HepG2 (cell line): ENCODE results near the gene MOB4. TPM values are rescaled to one million over a fixed set of nuclear protein-coding genes. Genes with fewer than 3 reads are reported as not detected.

Source experiments
- ATAD3A ChIP-seq: sonication (generic); formaldehyde crosslinking; IDR thresholded peaks from 2 replicates; pipeline ENCODE4 v1.4.0; 2020; ENCODE audit warnings: missing genetic modification reagents
- CENPX ChIP-seq: sonication (generic); formaldehyde crosslinking; IDR thresholded peaks from 2 replicates; pipeline ENCODE4 v1.9.0; 2021; ENCODE audit warnings: mild to moderate bottlenecking, missing genetic modification reagents, moderate library complexity
- HOXA7 ChIP-seq: sonication (generic); formaldehyde crosslinking; IDR thresholded peaks from 2 replicates; pipeline ENCODE4 v1.8.1; 2022; ENCODE audit warnings: mild to moderate bottlenecking, missing genetic modification reagents, moderate library complexity
- JUN ChIP-seq: sonication (generic); formaldehyde crosslinking; IDR thresholded peaks from 2 replicates; pipeline ENCODE4 v1.4.0; 2020; ENCODE audit warnings: mild to moderate bottlenecking, missing genetic modification reagents
- KDM2A ChIP-seq: sonication (generic); formaldehyde crosslinking; IDR thresholded peaks from 2 replicates; pipeline ENCODE4 v1.4.0; 2020; ENCODE audit warnings: low read depth, missing genetic modification reagents, borderline replicate concordance
- NFE2L1 ChIP-seq: sonication (generic); formaldehyde crosslinking; IDR thresholded peaks from 2 replicates; pipeline ENCODE4 v1.4.0; 2020; ENCODE audit warnings: missing genetic modification reagents, mild to moderate bottlenecking, borderline replicate concordance
- NFKB2 ChIP-seq: sonication (generic); formaldehyde crosslinking; IDR thresholded peaks from 2 replicates; pipeline ENCODE4 v1.4.0; 2020; ENCODE audit warnings: missing genetic modification reagents, borderline replicate concordance
- NR2C2 ChIP-seq: sonication (generic); formaldehyde crosslinking; IDR thresholded peaks from 2 replicates; pipeline ENCODE4 v1.4.0; 2020; ENCODE audit warnings: missing genetic modification reagents, mild to moderate bottlenecking, moderate library complexity, borderline replicate concordance
- PCBP2 ChIP-seq: fragments of 200-400 bp; formaldehyde crosslinking; optimal IDR thresholded peaks from 2 replicates; pipeline ENCODE3; 2018; ENCODE audit warnings: low read length, low read depth; ENCODE audit not compliant: poor library complexity, severe bottlenecking
- SNRNP70 ChIP-seq: fragments of 200-400 bp; formaldehyde crosslinking; IDR thresholded peaks from 2 replicates; pipeline ENCODE4 v1.6.1; 2017; ENCODE audit warnings: mild to moderate bottlenecking, low read depth, low read length, moderate library complexity
- SUZ12 ChIP-seq: fragments of 150-350 bp; IDR thresholded peaks from 2 replicates; pipeline ENCODE4 v1.6.1; 2014; ENCODE audit warnings: low read depth, low read length
- TAF1 ChIP-seq: sonication (generic); formaldehyde crosslinking; IDR thresholded peaks from 2 replicates; pipeline ENCODE4 v1.4.0; 2020; ENCODE audit warnings: missing genetic modification reagents
- ZBTB8A ChIP-seq: sonication (generic); formaldehyde crosslinking; IDR thresholded peaks from 2 replicates; pipeline ENCODE4 v1.4.0; 2020; ENCODE audit warnings: mild to moderate bottlenecking, low read depth, missing genetic modification reagents, borderline replicate concordance
- ZFP36L1 ChIP-seq: sonication (generic); formaldehyde crosslinking; IDR thresholded peaks from 2 replicates; pipeline ENCODE4 v1.8.0; 2022; ENCODE audit warnings: mild to moderate bottlenecking, missing genetic modification reagents, moderate library complexity
- ZNF24 ChIP-seq: fragments of 450-650 bp; IDR thresholded peaks from 2 replicates; pipeline ENCODE4 v1.6.1; 2017; ENCODE audit warnings: antibody characterized with exemption, mild to moderate bottlenecking
- ZNF263 ChIP-seq: sonication (generic); formaldehyde crosslinking; IDR thresholded peaks from 2 replicates; pipeline ENCODE4 v1.4.0; 2020; ENCODE audit warnings: missing genetic modification reagents
- ZNF333 ChIP-seq: sonication (generic); formaldehyde crosslinking; IDR thresholded peaks from 2 replicates; pipeline ENCODE4 v1.4.0; 2020; ENCODE audit warnings: mild to moderate bottlenecking, missing genetic modification reagents, borderline replicate concordance
- ZNF446 ChIP-seq: sonication (generic); formaldehyde crosslinking; IDR thresholded peaks from 2 replicates; pipeline ENCODE4 v1.5.0; 2020; ENCODE audit warnings: mild to moderate bottlenecking, missing genetic modification reagents
- ZNF75D ChIP-seq: sonication (generic); formaldehyde crosslinking; IDR thresholded peaks from 2 replicates; pipeline ENCODE4 v1.8.1; 2023; ENCODE audit warnings: missing genetic modification reagents, mild to moderate bottlenecking, borderline replicate concordance
- ZNF790 ChIP-seq: sonication (generic); formaldehyde crosslinking; IDR thresholded peaks from 2 replicates; pipeline ENCODE4 v1.8.0; 2022; ENCODE audit warnings: missing genetic modification reagents, mild to moderate bottlenecking, borderline replicate concordance
- ZNF850 ChIP-seq: sonication (generic); formaldehyde crosslinking; conservative IDR thresholded peaks from 2 replicates; pipeline ENCODE4 v1.9.0; 2021; ENCODE audit warnings: mild to moderate bottlenecking, missing genetic modification reagents
- polyA plus RNA-seq, 8 experiments: library from polyadenylated mRNA; depleted of rRNA in 3 of 8; stranded (reverse) in 7 of 8; unstranded in 1 of 8; fragments of >200 nt; fragmentation: Illumina TruSeq in 4 of 8; extraction: Trizol in 4 of 8; gene quantifications; 2 replicates each; pipeline versions ENCODE4 v1.2.1 to v1.2.3, GENCODE V29; 2011 to 2016; ENCODE audit warnings: low read depth in 4 of 8, missing spikeins in 1 of 8, mixed read lengths in 1 of 8; ENCODE audit not compliant: insufficient read depth in 1 of 8
- total RNA-seq, 5 experiments: library from RNA; depleted of rRNA; stranded (reverse); fragments of >200 nt; fragmentation: Illumina TruSeq; extraction: Trizol; gene quantifications; 2 replicates each; pipeline ENCODE4 v1.2.3, GENCODE V29; 2016; ENCODE audit warnings: low read depth in 1 of 5
- TF ChIP-seq, protein P1 (sequence below): IDR thresholded peaks from 2 replicates; pipeline ENCODE4 v1.6.1; 2012; ENCODE audit warnings: low read depth, low read length, improper control_type of control experiment
- TF ChIP-seq, protein P2 (sequence below): sonication (generic); formaldehyde crosslinking; IDR thresholded peaks from 2 replicates; pipeline ENCODE4 v1.4.0; 2020; ENCODE audit warnings: low read depth, mild to moderate bottlenecking, missing genetic modification reagents
- TF ChIP-seq, protein P3 (sequence below): sonication (generic); formaldehyde crosslinking; conservative IDR thresholded peaks from 2 replicates; pipeline ENCODE4 v1.4.0; 2020; ENCODE audit warnings: missing genetic modification reagents
- TF ChIP-seq, protein P4 (sequence below): sonication (generic); formaldehyde crosslinking; IDR thresholded peaks from 2 replicates; pipeline ENCODE4 v1.4.0; 2020; ENCODE audit warnings: missing genetic modification reagents

The MOB4 gene
- total and polyA plus RNA-seq, 2 of the 13 experiments (the other 11 are each of a cell fraction or from before 2014, with no cell fraction given) = 35.7 to 38.6 TPM

DNA sequence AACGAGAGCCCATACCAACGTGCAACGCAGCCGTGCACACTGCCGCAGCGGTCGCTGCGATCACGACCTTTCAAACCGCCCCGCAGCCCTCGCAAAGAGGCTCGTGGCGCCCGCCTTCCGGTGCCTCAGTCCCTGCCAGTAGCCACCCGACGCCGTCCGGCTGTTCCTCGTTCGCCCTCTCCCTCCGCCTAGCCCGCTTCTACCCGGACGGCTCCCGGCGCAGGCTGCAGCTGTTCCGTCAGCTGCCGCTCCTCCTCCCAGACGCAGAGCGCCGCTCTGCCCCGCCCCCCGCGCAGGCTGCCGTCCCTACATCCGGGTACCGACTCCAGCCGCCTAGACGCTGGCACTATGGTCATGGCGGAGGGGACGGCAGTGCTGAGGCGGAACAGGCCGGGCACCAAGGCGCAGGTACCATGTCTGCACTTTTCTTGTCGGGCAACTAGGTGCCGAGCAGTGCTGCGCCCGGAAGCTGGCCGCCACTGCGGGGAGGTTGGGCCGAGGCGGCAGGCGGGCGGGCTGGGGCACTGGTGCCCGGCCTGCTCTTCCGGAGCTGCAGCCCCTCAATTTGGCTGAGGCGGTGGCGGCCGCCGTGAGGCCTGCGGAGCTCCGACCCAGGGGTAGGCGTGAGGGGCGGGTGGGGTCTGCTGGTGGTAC is at the start of gene MOB4 (continued):
- TF ChIP-seq CENPX (no peak), NR2C2 (CRISPR knock-in tag) (peak; percentile 79), NFE2L1 (CRISPR knock-in tag) (peak; percentile 91; the same call in 1 of the 2 replicates), ZNF333 (CRISPR knock-in tag) (no peak), ZBTB8A (CRISPR knock-in tag) (peak; percentile 88; the same call in 1 of the 2 replicates), ZNF75D (CRISPR knock-in tag) (peak; percentile 58; the same call in 1 of the 2 replicates), HOXA7 (CRISPR knock-in tag) (peak; percentile 93), SUZ12 (no peak), SNRNP70 (no peak), JUN (CRISPR knock-in tag) (no peak), ZNF24 (peak; percentile 43), ZNF263 (CRISPR knock-in tag) (peak; percentile 59), PCBP2 (no peak), NFKB2 (peak; percentile 97), ZNF790 (CRISPR knock-in tag) (peak; percentile 84; the same call in 1 of the 2 replicates), ZNF850 (peak; percentile 31; the same call in 1 of the 2 replicates), ZFP36L1 (CRISPR knock-in tag) (peak; percentile 97), KDM2A (CRISPR knock-in tag) (peak; percentile 100), ATAD3A (CRISPR knock-in tag) (no peak), TAF1 (peak; percentile 100), ZNF446 (CRISPR knock-in tag) (peak; percentile 90)
- TF ChIP-seq, protein P1, sequence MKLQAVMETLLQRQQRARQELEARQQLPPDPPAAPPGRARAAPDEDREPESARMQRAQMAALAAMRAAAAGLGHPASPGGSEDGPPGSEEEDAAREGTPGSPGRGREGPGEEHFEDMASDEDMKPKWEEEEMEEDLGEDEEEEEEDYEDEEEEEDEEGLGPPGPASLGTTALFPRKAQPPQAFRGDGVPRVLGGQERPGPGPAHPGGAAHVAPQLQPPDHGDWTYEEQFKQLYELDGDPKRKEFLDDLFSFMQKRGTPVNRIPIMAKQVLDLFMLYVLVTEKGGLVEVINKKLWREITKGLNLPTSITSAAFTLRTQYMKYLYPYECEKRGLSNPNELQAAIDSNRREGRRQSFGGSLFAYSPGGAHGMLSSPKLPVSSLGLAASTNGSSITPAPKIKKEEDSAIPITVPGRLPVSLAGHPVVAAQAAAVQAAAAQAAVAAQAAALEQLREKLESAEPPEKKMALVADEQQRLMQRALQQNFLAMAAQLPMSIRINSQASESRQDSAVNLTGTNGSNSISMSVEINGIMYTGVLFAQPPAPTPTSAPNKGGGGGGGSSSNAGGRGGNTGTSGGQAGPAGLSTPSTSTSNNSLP = peak; percentile 57
- TF ChIP-seq, protein P2, sequence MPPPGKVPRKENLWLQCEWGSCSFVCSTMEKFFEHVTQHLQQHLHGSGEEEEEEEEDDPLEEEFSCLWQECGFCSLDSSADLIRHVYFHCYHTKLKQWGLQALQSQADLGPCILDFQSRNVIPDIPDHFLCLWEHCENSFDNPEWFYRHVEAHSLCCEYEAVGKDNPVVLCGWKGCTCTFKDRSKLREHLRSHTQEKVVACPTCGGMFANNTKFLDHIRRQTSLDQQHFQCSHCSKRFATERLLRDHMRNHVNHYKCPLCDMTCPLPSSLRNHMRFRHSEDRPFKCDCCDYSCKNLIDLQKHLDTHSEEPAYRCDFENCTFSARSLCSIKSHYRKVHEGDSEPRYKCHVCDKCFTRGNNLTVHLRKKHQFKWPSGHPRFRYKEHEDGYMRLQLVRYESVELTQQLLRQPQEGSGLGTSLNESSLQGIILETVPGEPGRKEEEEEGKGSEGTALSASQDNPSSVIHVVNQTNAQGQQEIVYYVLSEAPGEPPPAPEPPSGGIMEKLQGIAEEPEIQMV (CRISPR knock-in tag) = peak; percentile 97
- TF ChIP-seq, protein P3, sequence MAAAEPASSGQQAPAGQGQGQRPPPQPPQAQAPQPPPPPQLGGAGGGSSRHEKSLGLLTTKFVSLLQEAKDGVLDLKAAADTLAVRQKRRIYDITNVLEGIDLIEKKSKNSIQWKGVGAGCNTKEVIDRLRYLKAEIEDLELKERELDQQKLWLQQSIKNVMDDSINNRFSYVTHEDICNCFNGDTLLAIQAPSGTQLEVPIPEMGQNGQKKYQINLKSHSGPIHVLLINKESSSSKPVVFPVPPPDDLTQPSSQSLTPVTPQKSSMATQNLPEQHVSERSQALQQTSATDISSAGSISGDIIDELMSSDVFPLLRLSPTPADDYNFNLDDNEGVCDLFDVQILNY = peak; percentile 90
- TF ChIP-seq, protein P4, sequence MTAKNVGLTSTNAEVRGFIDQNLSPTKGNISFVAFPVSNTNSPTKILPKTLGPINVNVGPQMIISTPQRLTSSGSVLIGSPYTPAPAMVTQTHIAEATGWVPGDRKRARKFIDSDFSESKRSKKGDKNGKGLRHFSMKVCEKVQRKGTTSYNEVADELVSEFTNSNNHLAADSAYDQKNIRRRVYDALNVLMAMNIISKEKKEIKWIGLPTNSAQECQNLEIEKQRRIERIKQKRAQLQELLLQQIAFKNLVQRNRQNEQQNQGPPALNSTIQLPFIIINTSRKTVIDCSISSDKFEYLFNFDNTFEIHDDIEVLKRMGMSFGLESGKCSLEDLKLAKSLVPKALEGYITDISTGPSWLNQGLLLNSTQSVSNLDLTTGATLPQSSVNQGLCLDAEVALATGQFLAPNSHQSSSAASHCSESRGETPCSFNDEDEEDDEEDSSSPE (CRISPR knock-in tag) = peak; percentile 97
